Measurements from ENCODE around the gene VWA3A. TPM values are rescaled to one million over a fixed set of nuclear protein-coding genes. Genes with fewer than 3 reads are reported as not detected.
A peak's percentile ranks its signal among the peaks of the same experiment; 100 is the strongest.

The VWA3A gene
- total and polyA plus RNA-seq, 2 donors (not counting 1 experiment from before 2014, with no cell fraction given) = 0.06 to 0.17 TPM

- Histone ChIP-seq H3K4me3 (replicated peaks in 1 of 4; ENCODE audit: control extremely low read depth in 1 of 4, insufficient read depth in 1 of 4, low read depth in 3 of 4, low read length in 4 of 4) (peak overlapping the region in 2 of 4 experiments; percentile 42 to 53), H4K20me1 (ENCODE audit: control insufficient read depth, extremely low read depth, insufficient read depth, low read length) (no peaks in the 10 kb centered on the region)
Measured at GRCh38 chr16:22193063-22193411, 100.7 kb downstream of the VWA3A start.

GRCh38 chr16:22194707-22195444 lies 102.5 kb downstream of the VWA3A start:
- H3K4me1 ChIP-seq (ENCODE audit: control insufficient read depth, extremely low read depth, insufficient read depth, low read length) = peaks cover 12% of the 10 kb centered on the region
- no peak overlapping the region for H3K9ac ChIP-seq (ENCODE audit: insufficient read depth, low read length)
- no peaks in the 10 kb centered on the region for H3K36me3 ChIP-seq (ENCODE audit: control insufficient read depth, insufficient read depth, low read length)
- no peak overlapping the region for H3K27ac ChIP-seq (ENCODE audit: insufficient read depth, low read length)
- H2AFZ ChIP-seq (ENCODE audit: low read length) = no peak overlapping the region
- no peak for DNase-seq (ENCODE audit: low read depth in 2 of 2)
- H3K27me3 ChIP-seq (ENCODE audit: control insufficient read depth, insufficient read depth, low read length) = no peaks in the 10 kb centered on the region
- no peak overlapping the region for H3K4me3 ChIP-seq (replicated peaks in 1 of 4; ENCODE audit: control extremely low read depth in 1 of 4, insufficient read depth in 1 of 4, low read depth in 3 of 4, low read length in 4 of 4)
- TF ChIP-seq CTCF (conservative IDR thresholded peaks at IDR 0.05 in 1 of 2, IDR thresholded peaks at IDR 0.05 in 1 of 2; ENCODE audit: low read depth in 1 of 2, low read length in 2 of 2) (no peak), EZH2 (IDR thresholded peaks at IDR 0.05; ENCODE audit: low read length, missing control alignments) (no peak)
- no peaks in the 10 kb centered on the region for H4K20me1 ChIP-seq (ENCODE audit: control insufficient read depth, extremely low read depth, insufficient read depth, low read length)
- no peak overlapping the region for H3K4me2 ChIP-seq (ENCODE audit: extremely low read depth, insufficient read depth, low read length)
- no peaks in the 10 kb centered on the region for H3K9me3 ChIP-seq (ENCODE audit: control insufficient read depth, insufficient read depth, low read depth, low read length)
- no peaks in the 10 kb centered on the region for H3K79me2 ChIP-seq (ENCODE audit: control insufficient read depth, insufficient read depth, low read length)

More at GRCh38 chr16:22193063-22193411, 100.7 kb downstream of the VWA3A start:
- no peak overlapping the region for H2AFZ ChIP-seq (ENCODE audit: low read length)
- H3K9ac ChIP-seq (ENCODE audit: insufficient read depth, low read length) = no peak overlapping the region
- DNase-seq (ENCODE audit: low read depth in 2 of 2) = no peak
- H3K4me1 ChIP-seq (ENCODE audit: control insufficient read depth, extremely low read depth, insufficient read depth, low read length) = peaks cover 8% of the 10 kb centered on the region
- TF ChIP-seq EZH2 (IDR thresholded peaks at IDR 0.05; ENCODE audit: low read length, missing control alignments) (no peak), CTCF (conservative IDR thresholded peaks at IDR 0.05 in 1 of 2, IDR thresholded peaks at IDR 0.05 in 1 of 2; ENCODE audit: low read depth in 1 of 2, low read length in 2 of 2) (no peak)
- no peaks in the 10 kb centered on the region for H3K79me2 ChIP-seq (ENCODE audit: control insufficient read depth, insufficient read depth, low read length)
- peak overlapping the region; percentile 91 for H3K27ac ChIP-seq (ENCODE audit: insufficient read depth, low read length)
- no peaks in the 10 kb centered on the region for H3K36me3 ChIP-seq (ENCODE audit: control insufficient read depth, insufficient read depth, low read length)
- no peaks in the 10 kb centered on the region for H3K27me3 ChIP-seq (ENCODE audit: control insufficient read depth, insufficient read depth, low read length)
- no peaks in the 10 kb centered on the region for H3K9me3 ChIP-seq (ENCODE audit: control insufficient read depth, insufficient read depth, low read depth, low read length)
- peak overlapping the region; percentile 41 for H3K4me2 ChIP-seq (ENCODE audit: extremely low read depth, insufficient read depth, low read length)

GRCh38 chr16:22195445-22195694 lies 103.0 kb downstream of the VWA3A start:
- no peak overlapping the region for H3K4me3 ChIP-seq (replicated peaks in 1 of 4; ENCODE audit: control extremely low read depth in 1 of 4, insufficient read depth in 1 of 4, low read depth in 3 of 4, low read length in 4 of 4)
- H2AFZ ChIP-seq (ENCODE audit: low read length) = no peak overlapping the region
- TF ChIP-seq CTCF (conservative IDR thresholded peaks at IDR 0.05 in 1 of 2, IDR thresholded peaks at IDR 0.05 in 1 of 2; ENCODE audit: low read depth in 1 of 2, low read length in 2 of 2) (no peak), EZH2 (IDR thresholded peaks at IDR 0.05; ENCODE audit: low read length, missing control alignments) (no peak)

More at GRCh38 chr16:22195445-22195694, 103.0 kb downstream of the VWA3A start:
- no peaks in the 10 kb centered on the region for H3K79me2 ChIP-seq (ENCODE audit: control insufficient read depth, insufficient read depth, low read length)
- peaks cover 11% of the 10 kb centered on the region for H3K4me1 ChIP-seq (ENCODE audit: control insufficient read depth, extremely low read depth, insufficient read depth, low read length)
- H3K36me3 ChIP-seq (ENCODE audit: control insufficient read depth, insufficient read depth, low read length) = no peaks in the 10 kb centered on the region
- H3K27me3 ChIP-seq (ENCODE audit: control insufficient read depth, insufficient read depth, low read length) = no peaks in the 10 kb centered on the region
- DNase-seq (ENCODE audit: low read depth in 2 of 2) = no peak
- no peaks in the 10 kb centered on the region for H3K9me3 ChIP-seq (ENCODE audit: control insufficient read depth, insufficient read depth, low read depth, low read length)
- no peak overlapping the region for H3K27ac ChIP-seq (ENCODE audit: insufficient read depth, low read length)
- H3K9ac ChIP-seq (ENCODE audit: insufficient read depth, low read length) = no peak overlapping the region
- no peaks in the 10 kb centered on the region for H4K20me1 ChIP-seq (ENCODE audit: control insufficient read depth, extremely low read depth, insufficient read depth, low read length)
- peak overlapping the region; percentile 17 for H3K4me2 ChIP-seq (ENCODE audit: extremely low read depth, insufficient read depth, low read length)
